CD14-positive monocyte (primary cell): ENCODE data around the gene CHCHD6. TPM values are rescaled to one million over a fixed set of nuclear protein-coding genes. Genes with fewer than 3 reads are reported as not detected.

Experiments used
- DNase-seq, 3 donors: peaks; one replicate each; pipeline ENCODE4 v3.0.0-alpha.2; 2011 to 2022
- H2AFZ ChIP-seq: 2 replicates; pipeline ENCODE4 v1.6.0; 2012; ENCODE audit warnings: mild to moderate bottlenecking, low read depth, low read length, inconsistent platforms; ENCODE audit not compliant: insufficient read depth, poor library complexity, severe bottlenecking
- H3K27ac ChIP-seq, 2 donors: 1 replicate in 1 of 2; 2 replicates in 1 of 2; pipeline ENCODE4 v1.5.1; 2012 to 2013; ENCODE audit warnings: low read length in 2 of 2, control low read depth in 1 of 2, inconsistent platforms in 1 of 2, low read depth in 1 of 2, mild to moderate bottlenecking in 1 of 2
- H3K27me3 ChIP-seq, 2 donors: one replicate each; pipeline versions ENCODE4 v1.6.0 to v1.6.1; 2011 to 2013; ENCODE audit warnings: low read length in 2 of 2; ENCODE audit not compliant: control insufficient read depth in 2 of 2, insufficient read depth in 2 of 2
- H3K36me3 ChIP-seq, 2 donors: replicated peaks in 1 of 2; 1 replicate in 1 of 2; 2 replicates in 1 of 2; pipeline versions ENCODE4 v1.5.1 to v1.6.1; 2012 to 2013; ENCODE audit warnings: low read length in 2 of 2, control low read depth in 1 of 2, inconsistent platforms in 1 of 2, mild to moderate bottlenecking in 1 of 2; ENCODE audit not compliant: insufficient read depth in 2 of 2, control insufficient read depth in 1 of 2
- H3K4me1 ChIP-seq, 2 donors: 1 replicate in 1 of 2; 2 replicates in 1 of 2; pipeline versions ENCODE4 v1.5.1 to v1.6.1; 2012 to 2013; ENCODE audit warnings: low read length in 2 of 2, control low read depth in 1 of 2, inconsistent platforms in 1 of 2, mild to moderate bottlenecking in 1 of 2, moderate library complexity in 1 of 2; ENCODE audit not compliant: insufficient read depth in 2 of 2, control insufficient read depth in 1 of 2
- H3K4me2 ChIP-seq: replicated peaks from 2 replicates; pipeline ENCODE3; 2012; ENCODE audit warnings: low read length, moderate library complexity, mild to moderate bottlenecking; ENCODE audit not compliant: poor library complexity, severe bottlenecking; ENCODE audit errors: extremely low read depth
- H3K4me3 ChIP-seq, 3 experiments: fragments of 200-600 bp in 1 of 3; sonication (generic) in 1 of 3; replicated peaks in 1 of 3; 1 replicate in 2 of 3; 2 replicates in 1 of 3; pipeline ENCODE4 v1.5.1; 2011 to 2013; ENCODE audit warnings: low read length in 3 of 3, mild to moderate bottlenecking in 3 of 3, control low read depth in 2 of 3, low read depth in 2 of 3, inconsistent platforms in 1 of 3, moderate library complexity in 1 of 3
- H3K79me2 ChIP-seq: 2 replicates; pipeline ENCODE4 v1.6.0; 2012; ENCODE audit warnings: mild to moderate bottlenecking, control low read depth, inconsistent platforms, low read length, moderate library complexity; ENCODE audit not compliant: insufficient read depth
- H3K9ac ChIP-seq: 2 replicates; pipeline ENCODE4 v1.6.0; 2017; ENCODE audit warnings: low read length, mild to moderate bottlenecking; ENCODE audit not compliant: insufficient read depth, poor library complexity, severe bottlenecking
- H3K9me3 ChIP-seq, 2 donors: replicated peaks in 1 of 2; 1 replicate in 1 of 2; 2 replicates in 1 of 2; pipeline versions ENCODE4 v1.5.1 to v1.6.1; 2012 to 2013; ENCODE audit warnings: low read length in 2 of 2, control low read depth in 1 of 2; ENCODE audit not compliant: control insufficient read depth in 1 of 2, insufficient read depth in 1 of 2
- H4K20me1 ChIP-seq: 2 replicates; pipeline ENCODE4 v1.6.0; 2012; ENCODE audit warnings: mild to moderate bottlenecking, low read length, control low read depth, moderate library complexity; ENCODE audit not compliant: insufficient read depth
- H3K27ac Mint-ChIP-seq, 7 donors: one replicate each; pipeline ENCODE4 v1.8.0; 2020; ENCODE audit warnings: mild to moderate bottlenecking in 7 of 7, mixed read lengths in 7 of 7, moderate library complexity in 6 of 7, inconsistent platforms in 2 of 7
- H3K27me3 Mint-ChIP-seq, 3 donors: one replicate each; pipeline ENCODE4 v1.8.0; 2021 to 2022; ENCODE audit warnings: low read depth in 3 of 3, mild to moderate bottlenecking in 3 of 3, mixed read lengths in 3 of 3, moderate library complexity in 3 of 3, inconsistent platforms in 1 of 3
- H3K36me3 Mint-ChIP-seq, 2 donors: one replicate each; pipeline ENCODE4 v1.8.0; 2020; ENCODE audit warnings: mixed read lengths in 2 of 2, inconsistent platforms in 1 of 2, mild to moderate bottlenecking in 1 of 2
- H3K4me1 Mint-ChIP-seq: one replicate; pipeline ENCODE4 v1.8.0; 2020; ENCODE audit warnings: mild to moderate bottlenecking, mixed read lengths
- H3K4me3 Mint-ChIP-seq, 2 donors: one replicate each; pipeline ENCODE4 v1.8.0; 2020; ENCODE audit warnings: mild to moderate bottlenecking in 2 of 2, mixed read lengths in 2 of 2, moderate library complexity in 1 of 2
- H3K9me3 Mint-ChIP-seq, 7 donors: one replicate each; pipeline ENCODE4 v1.8.0; 2020 to 2022; ENCODE audit warnings: mixed read lengths in 7 of 7, mild to moderate bottlenecking in 6 of 7, moderate library complexity in 6 of 7, inconsistent platforms in 2 of 7
- CTCF ChIP-seq: fragments of 200-600 bp; IDR thresholded peaks from one replicate; pipeline ENCODE4 v1.8.0; 2022; ENCODE audit warnings: antibody characterized with exemption, mild to moderate bottlenecking
- WGBS: methylation state at CpG from one replicate; pipeline ENCODE4 v1.1.5; 2013; ENCODE audit warnings: missing lambda C conversion rate; ENCODE audit not compliant: insufficient coverage; 5-methylcytosine and 5-hydroxymethylcytosine counted together
- intact Hi-C, 2 donors: fragments of 100-400 bp; cut with micrococcal nuclease; formaldehyde crosslinking; loops; one replicate each; pipeline versions ENCODE4 v1.15.0 to v1.15.1; 2023
- polyA plus RNA-seq, 3 donors: library from polyadenylated mRNA; depleted of rRNA in 1 of 3; unstranded in 2 of 3; stranded (reverse) in 1 of 3; fragments of 300-500 nt in 2 of 3; fragments of >200 nt in 1 of 3; fragmentation: Illumina TruSeq in 2 of 3; gene quantifications; 1 replicate in 2 of 3; 2 replicates in 1 of 3; pipeline ENCODE4 v1.2.3, GENCODE V29; 2012 to 2021

CHCHD6 gene
- polyA plus RNA-seq, 3 donors = 1.1 to 1.8 (median 1.8) TPM

GRCh38 chr3:126923895-126924294, 219.9 kb downstream of the CHCHD6 start:
- H3K4me2 ChIP-seq = no peak overlapping the region
- Mint-ChIP-seq H3K9me3 (peaks cover 3 to 29% (median 14%) of the 10 kb centered on the region in 7 donors), H3K4me3 (peak overlapping the region in 1 of 2 donors; percentile 62), H3K27me3 (peaks cover 85 to 95% (median 94%) of the 10 kb centered on the region in 3 donors), H3K27ac (peak overlapping the region in 1 of 7 donors; percentile 31), H3K4me1 (peaks cover 19% of the 10 kb centered on the region), H3K36me3 (peaks cover 17 to 20% of the 10 kb centered on the region in 2 donors)
- no peak for TF ChIP-seq CTCF
- H3K4me3 ChIP-seq = no peak overlapping the region
- H3K9ac ChIP-seq = no peak overlapping the region
- no peaks in the 10 kb centered on the region for H3K79me2 ChIP-seq
- intact Hi-C loops = loop anchor here in 1 of 2 donors (5.0 kb wide), 1 partner anchor 48 kb away; no protein-coding TSS in a partner anchor
- no peaks in the 10 kb centered on the region for H3K36me3 ChIP-seq
- no peaks in the 10 kb centered on the region for H4K20me1 ChIP-seq
- peaks cover 18 to 20% of the 10 kb centered on the region in 2 donors for H3K4me1 ChIP-seq
- H3K9me3 ChIP-seq = peaks cover 5 to 33% of the 10 kb centered on the region in 2 donors
- 100% methylated on average over 2 of the region's 7 CpGs for WGBS
- H3K27ac ChIP-seq = no peak overlapping the region
- H3K27me3 ChIP-seq = peaks cover 77 to 91% of the 10 kb centered on the region in 2 donors
- no peak for DNase-seq
- H2AFZ ChIP-seq = no peak overlapping the region

- Histone ChIP-seq H3K79me2 (no peaks in the 10 kb centered on the region), H3K36me3 (no peaks in the 10 kb centered on the region), H3K27ac (no peak overlapping the region), H3K4me1 (peaks cover 18 to 19% of the 10 kb centered on the region in 2 donors), H3K27me3 (peaks cover 78 to 92% of the 10 kb centered on the region in 2 donors), H4K20me1 (no peaks in the 10 kb centered on the region), H3K9ac (no peak overlapping the region), H3K9me3 (peaks cover 5 to 33% of the 10 kb centered on the region in 2 donors), H3K4me2 (no peak overlapping the region), H2AFZ (no peak overlapping the region), H3K4me3 (no peak overlapping the region)
- Mint-ChIP-seq H3K27ac (peak overlapping the region in 5 of 7 donors; percentile 83 to 94 (median 89)), H3K4me1 (peaks cover 19% of the 10 kb centered on the region), H3K9me3 (peaks cover 3 to 25% (median 14%) of the 10 kb centered on the region in 7 donors), H3K4me3 (peak overlapping the region in 1 of 2 donors; percentile 59), H3K36me3 (peaks cover 20 to 21% of the 10 kb centered on the region in 2 donors), H3K27me3 (peaks cover 86 to 97% (median 95%) of the 10 kb centered on the region in 3 donors)
- DNase-seq = peak in 2 of 3 donors; percentile 12 to 23
- WGBS = 40% methylated on average over 2 of the region's 2 CpGs
- intact Hi-C loops = loop anchor here in 1 of 2 donors (5.0 kb wide), 1 partner anchor 48 kb away; no protein-coding TSS in a partner anchor
- TF ChIP-seq CTCF = no peak
Observed at GRCh38 chr3:126924458-126924857, 220.4 kb downstream of the CHCHD6 start.
